GM10847 (cell line): ENCODE results near the gene PCNA.

Source experiments
- POLR2A ChIP-seq: IDR thresholded peaks from 2 replicates; pipeline ENCODE4 v1.6.1; 2011; ENCODE audit not compliant: insufficient read length; ENCODE audit errors: extremely low read depth

PCNA gene

DNA sequence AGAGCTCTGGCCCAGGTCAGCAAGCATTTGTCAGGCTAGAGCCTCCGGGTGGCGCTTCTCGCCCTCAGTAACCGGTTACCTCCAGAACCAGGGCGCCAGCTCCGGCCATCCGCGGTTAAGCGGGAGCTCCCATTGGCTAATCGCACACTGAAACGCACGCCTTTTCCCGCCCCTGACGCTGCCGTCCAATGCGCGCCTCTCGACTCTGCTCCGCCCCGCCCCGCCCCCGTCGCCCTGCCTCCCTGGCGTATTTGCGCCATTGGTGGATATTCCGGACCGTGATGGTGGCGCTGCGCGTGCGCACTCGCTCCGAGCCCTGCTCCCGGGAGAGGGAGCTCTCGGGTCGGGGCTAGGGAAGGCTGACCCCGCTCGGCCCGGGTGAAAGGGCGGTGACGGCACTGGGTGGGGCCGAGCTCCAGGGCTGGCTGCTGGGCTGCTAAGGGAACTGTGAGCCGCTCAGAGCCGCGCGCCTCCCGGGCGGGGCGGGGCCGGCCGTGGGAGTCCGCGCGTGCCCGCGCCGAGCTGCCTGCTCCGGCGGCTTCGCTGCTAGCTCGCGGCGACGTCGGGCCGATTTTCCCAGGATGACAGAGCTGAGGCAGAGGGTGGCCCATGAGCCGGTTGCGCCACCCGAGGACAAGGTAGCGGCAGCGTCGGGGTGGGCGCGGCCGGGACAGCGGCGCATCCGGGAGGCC, 6.9 kb upstream of the PCNA start, which contains the start of gene CDS2:
CDS2 (plus strand) TSS at position 497 of the 692 bp plus-strand sequence; CDS start at position 582, 85 bp downstream.
- TF ChIP-seq POLR2A = peak; percentile 55

GRCh38 chr20:5122873-5123260, 3.1 kb upstream of the PCNA start:
- no peak for TF ChIP-seq POLR2A

DNA sequence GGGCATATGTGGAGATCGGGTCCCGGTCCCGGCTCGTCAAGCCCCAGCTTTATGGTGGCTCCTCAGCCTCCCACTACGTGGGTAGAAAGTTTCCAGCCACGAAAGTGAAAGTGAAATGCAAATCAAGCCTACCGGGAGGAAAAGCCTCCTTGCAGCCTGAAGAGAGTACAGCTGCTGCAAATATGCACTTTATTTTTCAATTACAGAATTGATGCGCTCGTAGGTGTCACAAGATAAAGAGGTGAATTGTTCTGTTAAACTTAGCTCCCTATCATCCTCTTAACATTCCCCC, 373 bp upstream of the PCNA start:
- TF ChIP-seq POLR2A = no peak

DNA sequence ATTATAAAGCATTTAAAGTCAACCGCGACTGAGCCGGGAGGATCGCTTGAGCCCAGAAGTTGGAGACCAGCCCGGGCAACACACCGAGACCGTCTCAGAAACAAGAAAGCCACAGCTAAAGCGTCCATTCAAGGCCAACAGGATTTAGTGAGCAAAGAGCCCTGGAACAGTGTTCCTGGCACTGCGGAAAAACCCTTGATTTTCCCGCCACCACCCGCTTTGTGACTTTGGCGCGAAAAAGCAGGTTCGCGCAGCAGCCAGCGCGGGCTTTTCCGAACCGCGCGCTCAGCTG, 669 bp downstream of the PCNA start:
- no peak for TF ChIP-seq POLR2A

- no peak for TF ChIP-seq POLR2A
These were observed 1.3 kb downstream of the PCNA start for GRCh38 chr20:5118220-5119142.

GRCh38 chr20:5116875-5117274, 2.9 kb downstream of the PCNA start:
- TF ChIP-seq POLR2A = no peak

GRCh38 chr20:5114403-5114802, 5.4 kb downstream of the PCNA start:
- no peak for TF ChIP-seq POLR2A

DNA sequence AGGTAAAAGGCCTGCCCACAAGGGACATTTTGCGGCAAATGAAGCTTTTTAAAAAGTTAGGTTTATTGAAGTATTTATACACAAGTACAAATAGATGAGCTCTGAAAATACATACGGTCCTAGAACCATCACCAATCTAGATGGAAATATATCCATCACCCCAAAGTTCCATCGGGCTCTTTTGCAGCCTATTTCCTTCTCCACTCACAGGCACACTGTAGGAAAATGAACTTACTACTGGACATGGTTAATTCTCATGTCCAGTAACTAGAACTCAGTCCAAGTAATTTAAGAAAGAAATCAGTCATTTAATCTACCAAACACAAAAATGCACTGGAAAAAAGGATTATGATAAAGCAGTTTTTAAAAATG, 6.2 kb downstream of the PCNA start:
- no peak for TF ChIP-seq POLR2A

DNA sequence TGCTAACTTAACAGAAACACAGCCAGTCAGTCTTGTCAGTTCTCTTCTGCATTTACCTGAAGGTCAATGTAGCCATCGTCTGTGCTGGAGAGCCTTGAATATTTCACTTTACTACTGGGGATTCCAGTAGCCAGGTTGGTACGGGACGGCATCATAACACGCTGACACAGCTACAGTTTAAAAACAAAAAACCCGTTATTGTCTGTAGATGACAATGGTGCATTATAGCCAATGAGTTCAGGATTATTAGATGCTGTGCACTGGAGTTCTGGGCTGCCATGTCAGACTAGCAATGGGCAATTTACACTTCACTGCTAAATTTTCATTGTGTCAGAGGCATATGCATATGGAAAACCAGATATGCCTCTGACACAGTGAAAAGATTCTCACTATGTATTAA, 10.5 kb downstream of the PCNA start:
- no peak for TF ChIP-seq POLR2A

DNA sequence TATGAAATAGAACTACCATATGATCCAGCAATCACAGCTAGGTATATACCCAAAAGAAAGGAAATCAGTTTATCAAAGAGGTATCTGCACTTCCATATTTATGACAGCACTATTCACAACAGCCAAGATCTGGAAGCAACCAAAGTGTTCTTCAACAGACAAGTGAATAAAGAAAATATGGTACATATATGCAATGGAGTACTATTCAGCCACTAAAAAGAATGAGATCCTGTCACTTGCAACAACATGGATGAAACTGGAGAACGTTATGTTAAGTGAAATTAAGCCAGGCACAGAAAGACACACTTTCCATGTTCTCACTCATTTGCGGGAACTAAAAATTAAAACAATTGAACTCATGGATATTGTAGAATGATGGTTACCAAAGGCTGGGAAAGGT, 15.3 kb downstream of the PCNA start:
- no peak for TF ChIP-seq POLR2A

GRCh38 chr20:5100684-5101347, 18.9 kb downstream of the PCNA start:
- no peak for TF ChIP-seq POLR2A

DNA sequence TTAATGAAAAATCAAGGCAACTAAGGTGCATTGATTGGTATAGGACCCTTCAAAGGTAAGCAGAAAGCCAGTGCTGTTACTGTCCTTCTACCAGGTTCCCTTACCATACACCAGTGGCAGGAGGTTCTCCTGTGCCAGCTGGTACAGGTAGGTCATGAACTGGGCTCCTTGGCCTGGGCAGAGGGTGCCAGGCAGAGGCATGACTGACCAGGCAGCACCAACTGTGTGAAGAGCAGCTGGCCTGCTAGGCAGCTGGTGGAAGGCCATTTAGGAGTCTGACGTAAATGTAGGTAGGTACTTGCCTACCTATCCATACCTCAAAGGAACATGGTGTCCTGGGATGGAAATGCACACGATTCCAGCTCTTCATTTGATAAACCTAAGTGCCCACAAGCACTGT, 23.3 kb downstream of the PCNA start:
- no peak for TF ChIP-seq POLR2A

DNA sequence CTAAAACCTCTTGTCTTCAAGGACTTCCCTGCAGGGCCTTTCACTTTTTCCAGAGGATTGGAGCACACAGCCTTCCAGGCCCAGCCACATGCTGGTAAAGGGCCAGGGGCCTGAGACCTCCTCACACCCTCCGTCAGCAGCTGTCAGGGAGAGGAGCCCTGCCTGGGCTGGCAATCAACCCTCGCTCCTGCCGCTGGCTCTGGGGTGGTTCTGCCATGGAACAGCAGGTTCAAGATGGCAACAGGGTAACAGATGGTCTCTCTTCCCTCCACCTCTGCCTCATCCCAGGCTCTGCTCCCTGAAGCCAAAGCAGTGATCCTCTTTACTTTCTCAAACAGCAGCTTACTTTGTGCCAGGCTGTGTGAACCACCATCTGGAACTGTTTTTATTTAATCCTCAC, 23.8 kb downstream of the PCNA start:
- no peak for TF ChIP-seq POLR2A

- TF ChIP-seq POLR2A = no peak
These were observed 24.3 kb downstream of the PCNA start for GRCh38 chr20:5095454-5095853.

DNA sequence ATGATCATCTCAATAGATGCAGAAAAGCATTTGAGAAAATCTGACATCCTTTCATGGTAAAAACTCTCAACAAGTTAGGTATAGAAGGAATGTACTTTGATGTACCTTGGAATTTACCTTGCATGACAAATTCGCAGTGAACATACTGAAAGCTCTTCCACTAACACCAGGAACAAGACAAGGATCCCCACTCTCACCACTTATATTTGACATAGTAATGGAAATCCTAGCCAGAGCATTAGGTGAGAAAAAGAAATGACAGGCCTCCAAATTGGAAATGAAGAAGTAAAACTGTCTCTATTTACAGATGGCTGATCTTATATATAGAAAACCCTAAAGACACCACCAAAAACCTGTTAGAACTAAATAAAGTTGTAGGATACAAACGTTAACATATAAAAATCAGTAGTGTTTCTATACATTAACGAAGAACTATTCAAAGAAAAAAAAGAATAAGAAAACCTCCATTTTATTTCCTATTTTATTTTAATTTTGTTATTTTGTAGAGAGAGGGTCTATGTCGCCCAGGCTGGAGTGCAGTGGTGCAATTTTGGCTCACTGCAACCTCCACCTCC, 26.9 kb downstream of the PCNA start:
- TF ChIP-seq POLR2A = no peak

GRCh38 chr20:5091902-5092301, 27.9 kb downstream of the PCNA start:
- TF ChIP-seq POLR2A = no peak
